HCT116 (cell line): ENCODE data around the gene HDAC7. TPM values are rescaled to one million over a fixed set of nuclear protein-coding genes. Genes with fewer than 3 reads are reported as not detected.

Source experiments
- ATAC-seq: fragments of 200-7000 bp; cut with Tn5 transposase; 2 replicates; pipeline ENCODE4 v1.9.1; 2020; ENCODE audit warnings: mild to moderate bottlenecking, moderate library complexity
- BruUV-seq: library from RNA; stranded (reverse); fragments of 400-500 nt; replicated peaks from 2 replicates; lab custom pipeline; 2021; lab: Mats Ljungman, UMichigan
- CTCF ChIA-PET: fragments of 300-600 bp; sonication (Branson Sonifier 250); formaldehyde crosslinking; loops from one replicate; lab custom pipeline; 2021; ENCODE audit warnings: antibody characterized with exemption; lab: Charles Lee
- POLR2A ChIA-PET: fragments of 300-600, 350-600 bp; sonication (Branson Sonifier 250); formaldehyde crosslinking; loops from one replicate; lab custom pipeline; 2021; ENCODE audit warnings: antibody characterized with exemption; lab: Charles Lee
- RAD21 ChIA-PET, 2 experiments: fragments of 300-600 bp; sonication (Branson Sonifier 250); formaldehyde crosslinking; loops; one replicate each; lab custom pipeline; 2023; ENCODE audit warnings: low total read pairs in 2 of 2; ENCODE audit not compliant: uncharacterized antibody in 2 of 2, unreplicated experiment in 2 of 2, low non-redundant PET in 1 of 2; lab: Charles Lee
- DNase-seq: peaks from one replicate; pipeline ENCODE4 v3.0.0-alpha.2; 2010; ENCODE audit warnings: low read depth, low spot score
- H2AFZ ChIP-seq: fragments of 200-600 bp; shearing (Covaris generic), sonication (generic); 2 replicates; pipeline ENCODE4 v1.6.1; 2017; ENCODE audit warnings: low read depth, mixed run types, mixed read lengths, antibody characterized with exemption, low read length; ENCODE audit not compliant: poor library complexity, severe bottlenecking
- H3K27ac ChIP-seq: 2 replicates; pipeline ENCODE4 v1.5.1; 2012; ENCODE audit warnings: low read depth, low read length
- H3K27me3 ChIP-seq: fragments of 200-600 bp; sonication (generic); 2 replicates; pipeline ENCODE4 v1.6.1; 2016; ENCODE audit warnings: mixed run types, low read length, mixed read lengths; ENCODE audit not compliant: insufficient read depth
- H3K36me3 ChIP-seq, 2 experiments: fragments of 200-500 bp in 1 of 2; fragments of 200-600 bp in 1 of 2; sonication (Bioruptor generic) in 1 of 2; sonication (generic) in 1 of 2; 2 replicates each; pipeline versions ENCODE4 v1.5.1 to v1.6.1; 2014 to 2016; ENCODE audit warnings: low read length in 2 of 2, inconsistent platforms in 1 of 2, mixed read lengths in 1 of 2, mixed run types in 1 of 2; ENCODE audit not compliant: insufficient read depth in 2 of 2, control insufficient read depth in 1 of 2
- H3K4me1 ChIP-seq, 2 experiments: fragments of 200-600 bp in 1 of 2; sonication (generic) in 1 of 2; 2 replicates each; pipeline versions ENCODE4 v1.5.1 to v1.6.1; 2012 to 2017; ENCODE audit warnings: low read length in 2 of 2, inconsistent platforms in 1 of 2, mild to moderate bottlenecking in 1 of 2, mixed read lengths in 1 of 2, mixed run types in 1 of 2, moderate library complexity in 1 of 2; ENCODE audit not compliant: insufficient read depth in 2 of 2, control insufficient read depth in 1 of 2
- H3K4me2 ChIP-seq: fragments of 200-600 bp; sonication (generic); 2 replicates; pipeline ENCODE4 v1.6.1; 2017; ENCODE audit warnings: mixed run types, low read length, mixed read lengths
- H3K4me3 ChIP-seq, 2 experiments: fragments of 200-600 bp in 1 of 2; sonication (generic) in 1 of 2; replicated peaks in 1 of 2; 2 replicates each; pipeline ENCODE4 v1.5.1; 2011 to 2016; ENCODE audit warnings: low read length in 2 of 2, control low read depth in 1 of 2, low read depth in 1 of 2, mild to moderate bottlenecking in 1 of 2, mixed read lengths in 1 of 2, mixed run types in 1 of 2
- H3K79me2 ChIP-seq: fragments of 200-600 bp; sonication (generic); 2 replicates; pipeline ENCODE4 v1.6.1; 2017; ENCODE audit warnings: mild to moderate bottlenecking, mixed run types, low read length, moderate library complexity, mixed read lengths; ENCODE audit not compliant: insufficient read depth
- H3K9ac ChIP-seq: fragments of 200-600 bp; sonication (generic); 2 replicates; pipeline ENCODE4 v1.6.1; 2016; ENCODE audit warnings: low read length, mixed read lengths
- H3K9me2 ChIP-seq: fragments of 200-600 bp; sonication (generic), shearing (Covaris generic); 2 replicates; pipeline ENCODE4 v1.6.1; 2017; ENCODE audit warnings: mixed run types, mild to moderate bottlenecking, moderate library complexity; ENCODE audit not compliant: insufficient read depth
- H3K9me3 ChIP-seq, 2 experiments: fragments of 200-500 bp in 1 of 2; fragments of 200-600 bp in 1 of 2; sonication (Bioruptor generic) in 1 of 2; sonication (generic) in 1 of 2; 2 replicates each; pipeline ENCODE4 v1.6.1; 2014 to 2017; ENCODE audit warnings: low read length in 2 of 2, mixed read lengths in 2 of 2, inconsistent platforms in 1 of 2, low read depth in 1 of 2, mild to moderate bottlenecking in 1 of 2, mixed run types in 1 of 2, moderate library complexity in 1 of 2; ENCODE audit not compliant: control insufficient read depth in 1 of 2, insufficient read depth in 1 of 2
- H4K20me1 ChIP-seq: fragments of 200-600 bp; sonication (generic), shearing (Covaris generic); 2 replicates; pipeline ENCODE4 v1.6.1; 2017; ENCODE audit warnings: mixed run types, mild to moderate bottlenecking, moderate library complexity; ENCODE audit not compliant: insufficient read depth
- CBX3 ChIP-seq: IDR thresholded peaks from 2 replicates; pipeline ENCODE4 v1.6.1; 2012; ENCODE audit warnings: low read depth
- ELF1 ChIP-seq: IDR thresholded peaks from 2 replicates; pipeline ENCODE4 v1.6.1; 2012; ENCODE audit warnings: low read depth, borderline replicate concordance
- EZH2 ChIP-seq: fragments of 200-600 bp; sonication (generic); IDR thresholded peaks from 2 replicates; pipeline ENCODE4 v1.6.1; 2017; ENCODE audit warnings: antibody characterized with exemption, mixed run types
- FOSL1 ChIP-seq: IDR thresholded peaks from 2 replicates; pipeline ENCODE4 v1.6.1; 2012; ENCODE audit warnings: low read depth
- POLR2A ChIP-seq: IDR thresholded peaks from 2 replicates; pipeline ENCODE4 v1.7.0; 2011; ENCODE audit warnings: borderline replicate concordance; ENCODE audit not compliant: insufficient read depth, insufficient read length; ENCODE audit errors: extremely low read depth
- POLR2AphosphoS5 ChIP-seq: IDR thresholded peaks from 2 replicates; pipeline ENCODE4 v1.6.1; 2011; ENCODE audit warnings: mild to moderate bottlenecking, low read depth, low read length, moderate library complexity
- SIN3A ChIP-seq: IDR thresholded peaks from 2 replicates; pipeline ENCODE4 v1.6.1; 2012; ENCODE audit warnings: low read depth
- SRF ChIP-seq: IDR thresholded peaks from 2 replicates; pipeline ENCODE4 v1.6.1; 2012; ENCODE audit warnings: low read depth
- YY1 ChIP-seq: IDR thresholded peaks from 2 replicates; pipeline ENCODE4 v1.6.1; 2011; ENCODE audit warnings: low read length, low read depth, moderate library complexity, mild to moderate bottlenecking; ENCODE audit not compliant: insufficient replicate concordance; ENCODE audit errors: extremely low read depth
- ZFX ChIP-seq: fragments of 450-650 bp; IDR thresholded peaks from 2 replicates; pipeline ENCODE4 v1.6.1; 2017
- ZNF274 ChIP-seq: fragments of 200-500 bp; sonication (Bioruptor generic); IDR thresholded peaks from 2 replicates; pipeline ENCODE4 v1.6.1; 2014; ENCODE audit warnings: mild to moderate bottlenecking, low read depth, low read length, inconsistent platforms
- intact Hi-C: fragments of 100-400 bp; cut with micrococcal nuclease; formaldehyde crosslinking; loops from 2 replicates; pipeline ENCODE4 v1.10.0; 2022
- total RNA-seq: library from RNA; stranded (reverse); gene quantifications from one replicate; pipeline ENCODE4 v1.2.1, GENCODE V29; 2021; ENCODE audit not compliant: unreplicated experiment
- TF ChIP-seq, protein P1 (sequence below): IDR thresholded peaks from 2 replicates; pipeline ENCODE4 v1.6.1; 2011; ENCODE audit warnings: mild to moderate bottlenecking, low read length, moderate library complexity; ENCODE audit not compliant: insufficient replicate concordance; ENCODE audit errors: extremely low read depth
- TF ChIP-seq, protein P2 (sequence below): IDR thresholded peaks from 2 replicates; pipeline ENCODE4 v1.6.1; 2012; ENCODE audit warnings: low read depth
- TF ChIP-seq, protein P3 (sequence below), 3 experiments: fragments of 200-600 bp in 1 of 3; sonication (generic) in 1 of 3; IDR thresholded peaks in 2 of 3; conservative IDR thresholded peaks in 1 of 3; 2 replicates each; pipeline ENCODE4 v1.5.1; 2012 to 2017; ENCODE audit warnings: low read depth in 2 of 3, low read length in 2 of 3, antibody characterized with exemption in 1 of 3, borderline replicate concordance in 1 of 3, control low read depth in 1 of 3, mild to moderate bottlenecking in 1 of 3, mixed read lengths in 1 of 3, mixed run types in 1 of 3, moderate library complexity in 1 of 3; ENCODE audit not compliant: insufficient read depth in 1 of 3
- TF ChIP-seq, protein P4 (sequence below): IDR thresholded peaks from 2 replicates; pipeline ENCODE4 v1.6.1; 2012
- TF ChIP-seq, protein P5 (sequence below): IDR thresholded peaks from 2 replicates; pipeline ENCODE4 v1.6.1; 2012

The HDAC7 gene
- total RNA-seq, 1 experiment from 2014 or later = 38.1 TPM

DNA sequence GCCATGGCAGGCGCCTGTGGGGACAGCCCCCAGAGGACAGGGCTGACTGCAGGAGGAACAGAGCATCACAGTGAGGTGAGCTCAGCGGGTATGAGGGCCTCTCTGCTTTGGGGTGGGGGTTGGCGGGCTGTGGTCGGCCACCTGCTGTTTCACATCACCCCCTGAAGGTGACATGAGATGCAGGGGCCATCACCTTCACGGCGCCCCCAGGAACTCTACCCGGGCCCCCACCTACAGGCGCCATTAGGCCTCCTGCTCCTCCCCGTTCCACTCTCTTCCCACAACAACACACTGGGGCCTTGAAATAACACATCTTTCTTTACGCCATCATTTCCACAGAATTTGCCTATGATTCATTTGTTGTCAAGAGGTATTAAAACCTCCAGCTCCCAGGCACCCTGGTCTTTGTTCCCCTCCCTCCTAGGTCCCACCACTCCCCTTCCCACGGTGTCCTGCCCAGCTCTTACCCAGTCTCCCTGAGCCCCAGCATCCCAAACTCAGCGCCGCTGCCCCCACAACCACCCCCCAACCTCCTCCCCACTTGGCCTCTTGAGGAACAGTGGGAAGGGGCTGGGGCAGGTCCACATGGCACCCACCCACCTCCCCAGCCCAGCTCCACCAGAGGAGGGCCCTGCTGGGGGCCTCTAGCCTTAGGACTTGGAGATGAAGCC, 12.7 kb upstream of the HDAC7 start:
- intact Hi-C loops = no loop called here
- Histone ChIP-seq H3K27ac (no peak overlapping the region), H3K4me2 (no peak overlapping the region), H3K79me2 (no peaks in the 10 kb centered on the region), H2AFZ (no peak overlapping the region), H3K9me3 (no peaks in the 10 kb centered on the region), H3K4me1 (peaks cover 28 to 35% of the 10 kb centered on the region in 2 experiments), H3K4me3 (no peak overlapping the region), H3K27me3 (no peaks in the 10 kb centered on the region), H4K20me1 (no peaks in the 10 kb centered on the region), H3K9ac (no peak overlapping the region), H3K36me3 (no peaks in the 10 kb centered on the region), H3K9me2 (no peaks in the 10 kb centered on the region)
- no TSS peak for BruUV-seq
- ATAC-seq = no peak
- RAD21 ChIA-PET = interaction anchor here in 1 of 2 experiments (0.7 kb wide), 1 partner anchor 25 kb away, joined by 4 read pairs; no protein-coding TSS in a partner anchor
- no peak for DNase-seq
- POLR2A ChIA-PET = interaction anchor here (2.0 kb wide), 1 partner anchor 12 kb away, joined by 9 read pairs; the partner anchor contains the start of gene HDAC7
- TF ChIP-seq, protein P1, sequence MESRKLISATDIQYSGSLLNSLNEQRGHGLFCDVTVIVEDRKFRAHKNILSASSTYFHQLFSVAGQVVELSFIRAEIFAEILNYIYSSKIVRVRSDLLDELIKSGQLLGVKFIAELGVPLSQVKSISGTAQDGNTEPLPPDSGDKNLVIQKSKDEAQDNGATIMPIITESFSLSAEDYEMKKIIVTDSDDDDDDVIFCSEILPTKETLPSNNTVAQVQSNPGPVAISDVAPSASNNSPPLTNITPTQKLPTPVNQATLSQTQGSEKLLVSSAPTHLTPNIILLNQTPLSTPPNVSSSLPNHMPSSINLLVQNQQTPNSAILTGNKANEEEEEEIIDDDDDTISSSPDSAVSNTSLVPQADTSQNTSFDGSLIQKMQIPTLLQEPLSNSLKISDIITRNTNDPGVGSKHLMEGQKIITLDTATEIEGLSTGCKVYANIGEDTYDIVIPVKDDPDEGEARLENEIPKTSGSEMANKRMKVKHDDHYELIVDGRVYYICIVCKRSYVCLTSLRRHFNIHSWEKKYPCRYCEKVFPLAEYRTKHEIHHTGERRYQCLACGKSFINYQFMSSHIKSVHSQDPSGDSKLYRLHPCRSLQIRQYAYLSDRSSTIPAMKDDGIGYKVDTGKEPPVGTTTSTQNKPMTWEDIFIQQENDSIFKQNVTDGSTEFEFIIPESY = no peak
- TF ChIP-seq, protein P2, sequence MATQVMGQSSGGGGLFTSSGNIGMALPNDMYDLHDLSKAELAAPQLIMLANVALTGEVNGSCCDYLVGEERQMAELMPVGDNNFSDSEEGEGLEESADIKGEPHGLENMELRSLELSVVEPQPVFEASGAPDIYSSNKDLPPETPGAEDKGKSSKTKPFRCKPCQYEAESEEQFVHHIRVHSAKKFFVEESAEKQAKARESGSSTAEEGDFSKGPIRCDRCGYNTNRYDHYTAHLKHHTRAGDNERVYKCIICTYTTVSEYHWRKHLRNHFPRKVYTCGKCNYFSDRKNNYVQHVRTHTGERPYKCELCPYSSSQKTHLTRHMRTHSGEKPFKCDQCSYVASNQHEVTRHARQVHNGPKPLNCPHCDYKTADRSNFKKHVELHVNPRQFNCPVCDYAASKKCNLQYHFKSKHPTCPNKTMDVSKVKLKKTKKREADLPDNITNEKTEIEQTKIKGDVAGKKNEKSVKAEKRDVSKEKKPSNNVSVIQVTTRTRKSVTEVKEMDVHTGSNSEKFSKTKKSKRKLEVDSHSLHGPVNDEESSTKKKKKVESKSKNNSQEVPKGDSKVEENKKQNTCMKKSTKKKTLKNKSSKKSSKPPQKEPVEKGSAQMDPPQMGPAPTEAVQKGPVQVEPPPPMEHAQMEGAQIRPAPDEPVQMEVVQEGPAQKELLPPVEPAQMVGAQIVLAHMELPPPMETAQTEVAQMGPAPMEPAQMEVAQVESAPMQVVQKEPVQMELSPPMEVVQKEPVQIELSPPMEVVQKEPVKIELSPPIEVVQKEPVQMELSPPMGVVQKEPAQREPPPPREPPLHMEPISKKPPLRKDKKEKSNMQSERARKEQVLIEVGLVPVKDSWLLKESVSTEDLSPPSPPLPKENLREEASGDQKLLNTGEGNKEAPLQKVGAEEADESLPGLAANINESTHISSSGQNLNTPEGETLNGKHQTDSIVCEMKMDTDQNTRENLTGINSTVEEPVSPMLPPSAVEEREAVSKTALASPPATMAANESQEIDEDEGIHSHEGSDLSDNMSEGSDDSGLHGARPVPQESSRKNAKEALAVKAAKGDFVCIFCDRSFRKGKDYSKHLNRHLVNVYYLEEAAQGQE = no peak
- TF ChIP-seq ELF1 = no peak
- no peak for TF ChIP-seq YY1
- TF ChIP-seq, protein P3, sequence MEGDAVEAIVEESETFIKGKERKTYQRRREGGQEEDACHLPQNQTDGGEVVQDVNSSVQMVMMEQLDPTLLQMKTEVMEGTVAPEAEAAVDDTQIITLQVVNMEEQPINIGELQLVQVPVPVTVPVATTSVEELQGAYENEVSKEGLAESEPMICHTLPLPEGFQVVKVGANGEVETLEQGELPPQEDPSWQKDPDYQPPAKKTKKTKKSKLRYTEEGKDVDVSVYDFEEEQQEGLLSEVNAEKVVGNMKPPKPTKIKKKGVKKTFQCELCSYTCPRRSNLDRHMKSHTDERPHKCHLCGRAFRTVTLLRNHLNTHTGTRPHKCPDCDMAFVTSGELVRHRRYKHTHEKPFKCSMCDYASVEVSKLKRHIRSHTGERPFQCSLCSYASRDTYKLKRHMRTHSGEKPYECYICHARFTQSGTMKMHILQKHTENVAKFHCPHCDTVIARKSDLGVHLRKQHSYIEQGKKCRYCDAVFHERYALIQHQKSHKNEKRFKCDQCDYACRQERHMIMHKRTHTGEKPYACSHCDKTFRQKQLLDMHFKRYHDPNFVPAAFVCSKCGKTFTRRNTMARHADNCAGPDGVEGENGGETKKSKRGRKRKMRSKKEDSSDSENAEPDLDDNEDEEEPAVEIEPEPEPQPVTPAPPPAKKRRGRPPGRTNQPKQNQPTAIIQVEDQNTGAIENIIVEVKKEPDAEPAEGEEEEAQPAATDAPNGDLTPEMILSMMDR (IDR thresholded peaks at IDR 0.05 in 2 of 3, conservative IDR thresholded peaks at IDR 0.05 in 1 of 3; ENCODE audit: borderline replicate concordance in 1 of 3, insufficient read depth in 1 of 3, low read depth in 2 of 3, low read length in 2 of 3) = no peak
- TF ChIP-seq, protein P4, sequence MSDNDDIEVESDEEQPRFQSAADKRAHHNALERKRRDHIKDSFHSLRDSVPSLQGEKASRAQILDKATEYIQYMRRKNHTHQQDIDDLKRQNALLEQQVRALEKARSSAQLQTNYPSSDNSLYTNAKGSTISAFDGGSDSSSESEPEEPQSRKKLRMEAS = no peak
- TF ChIP-seq, protein P5, sequence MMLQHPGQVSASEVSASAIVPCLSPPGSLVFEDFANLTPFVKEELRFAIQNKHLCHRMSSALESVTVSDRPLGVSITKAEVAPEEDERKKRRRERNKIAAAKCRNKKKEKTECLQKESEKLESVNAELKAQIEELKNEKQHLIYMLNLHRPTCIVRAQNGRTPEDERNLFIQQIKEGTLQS = no peak
- no peak for TF ChIP-seq SIN3A
- no peak for TF ChIP-seq POLR2AphosphoS5
- no peak for TF ChIP-seq FOSL1
- no peak for TF ChIP-seq ZNF274
- no peak for TF ChIP-seq CBX3
- no peak for TF ChIP-seq SRF
- no peak for TF ChIP-seq EZH2
- TF ChIP-seq POLR2A = no peak
- no peak for TF ChIP-seq ZFX
- CTCF ChIA-PET = no interaction called here
